Mesenchymal stem cell (in vitro differentiated cells and primary cell): Measurements from ENCODE around the gene KIF21A.

ENCODE experiments used
- DNase-seq: peaks from one replicate; pipeline ENCODE4 v3.0.0-alpha.2; 2013
- H2AFZ ChIP-seq: one replicate; pipeline ENCODE4 v1.6.1; 2013; ENCODE audit warnings: low read depth, mild to moderate bottlenecking, control low read depth, inconsistent platforms, low read length, moderate library complexity
- H2AK5ac ChIP-seq: 2 replicates; pipeline ENCODE4 v1.6.1; 2013; ENCODE audit warnings: low read length, moderate library complexity, mild to moderate bottlenecking, inconsistent platforms; ENCODE audit not compliant: severe bottlenecking
- H2BK120ac ChIP-seq: one replicate; pipeline ENCODE4 v1.6.1; 2013; ENCODE audit warnings: low read depth, mild to moderate bottlenecking, inconsistent platforms, low read length, moderate library complexity
- H2BK12ac ChIP-seq, 2 experiments: one replicate each; pipeline ENCODE4 v1.6.1; 2013; ENCODE audit warnings: inconsistent platforms in 2 of 2, low read length in 2 of 2, mild to moderate bottlenecking in 2 of 2, moderate library complexity in 2 of 2, control low read depth in 1 of 2
- H2BK15ac ChIP-seq: one replicate; pipeline ENCODE4 v1.6.1; 2013; ENCODE audit warnings: mild to moderate bottlenecking, low read depth, inconsistent platforms; ENCODE audit not compliant: poor library complexity, severe bottlenecking
- H2BK5ac ChIP-seq: 2 replicates; pipeline ENCODE4 v1.6.1; 2013; ENCODE audit warnings: low read depth, mild to moderate bottlenecking, low read length, control low read depth, inconsistent platforms; ENCODE audit not compliant: poor library complexity, severe bottlenecking
- H3K14ac ChIP-seq, 2 experiments: one replicate each; pipeline ENCODE4 v1.6.1; 2013; ENCODE audit warnings: inconsistent platforms in 2 of 2, low read length in 2 of 2, control low read depth in 1 of 2, mild to moderate bottlenecking in 1 of 2, moderate library complexity in 1 of 2
- H3K18ac ChIP-seq, 2 experiments: one replicate each; pipeline ENCODE4 v1.6.1; 2013; ENCODE audit warnings: inconsistent platforms in 2 of 2, low read length in 2 of 2, control low read depth in 1 of 2, low read depth in 1 of 2, mild to moderate bottlenecking in 1 of 2
- H3K23ac ChIP-seq, 2 experiments: one replicate each; pipeline ENCODE4 v1.6.1; 2013; ENCODE audit warnings: inconsistent platforms in 2 of 2, low read length in 2 of 2, mild to moderate bottlenecking in 2 of 2, moderate library complexity in 2 of 2, control low read depth in 1 of 2
- H3K27ac ChIP-seq: 2 replicates; pipeline ENCODE4 v1.5.1; 2013; ENCODE audit warnings: mild to moderate bottlenecking, moderate library complexity, low read length, control low read depth, inconsistent platforms; ENCODE audit not compliant: poor library complexity, severe bottlenecking
- H3K27me3 ChIP-seq, 2 experiments: 2 replicates each; pipeline versions ENCODE4 v1.6.1 to v1.7.0; 2013; ENCODE audit warnings: low read length in 2 of 2, mild to moderate bottlenecking in 2 of 2, moderate library complexity in 2 of 2, control low read depth in 1 of 2, inconsistent platforms in 1 of 2; ENCODE audit not compliant: control insufficient read depth in 1 of 2, insufficient read depth in 1 of 2
- H3K36me3 ChIP-seq, 2 experiments: 2 replicates each; pipeline versions ENCODE4 v1.6.1 to v1.7.0; 2013; ENCODE audit warnings: low read length in 2 of 2, control low read depth in 1 of 2, inconsistent platforms in 1 of 2, low read depth in 1 of 2, mild to moderate bottlenecking in 1 of 2; ENCODE audit not compliant: insufficient read depth in 2 of 2, control insufficient read depth in 1 of 2
- H3K4ac ChIP-seq, 2 experiments: one replicate each; pipeline ENCODE4 v1.6.1; 2013; ENCODE audit warnings: inconsistent platforms in 2 of 2, low read length in 2 of 2, mild to moderate bottlenecking in 2 of 2, moderate library complexity in 2 of 2, control low read depth in 1 of 2, low read depth in 1 of 2
- H3K4me1 ChIP-seq: 2 replicates; pipeline ENCODE4 v1.6.1; 2013; ENCODE audit warnings: low read depth, low read length, control low read depth; ENCODE audit not compliant: control insufficient read depth, insufficient read depth
- H3K4me2 ChIP-seq: 2 replicates; pipeline ENCODE4 v1.6.1; 2013; ENCODE audit warnings: low read length, mild to moderate bottlenecking, inconsistent platforms; ENCODE audit not compliant: poor library complexity, severe bottlenecking
- H3K4me3 ChIP-seq, 2 experiments: 2 replicates each; pipeline versions ENCODE4 v1.5.1 to v1.7.0; 2013; ENCODE audit warnings: low read length in 2 of 2, mild to moderate bottlenecking in 2 of 2, control low read depth in 1 of 2, low read depth in 1 of 2; ENCODE audit not compliant: insufficient read depth in 1 of 2
- H3K79me1 ChIP-seq: replicated peaks from 2 replicates; pipeline ENCODE4 v1.6.1; 2013; ENCODE audit warnings: mild to moderate bottlenecking, control low read depth, low read length, inconsistent platforms; ENCODE audit not compliant: poor library complexity, severe bottlenecking
- H3K9ac ChIP-seq: 2 replicates; pipeline ENCODE4 v1.7.0; 2013; ENCODE audit warnings: mild to moderate bottlenecking, low read length, moderate library complexity
- H3K9me3 ChIP-seq: 2 replicates; pipeline ENCODE4 v1.7.0; 2013; ENCODE audit warnings: mild to moderate bottlenecking, low read length; ENCODE audit not compliant: control insufficient read depth
- H4K8ac ChIP-seq: one replicate; pipeline ENCODE4 v1.6.1; 2013; ENCODE audit warnings: inconsistent platforms, mild to moderate bottlenecking, low read length, moderate library complexity
- H4K91ac ChIP-seq: one replicate; pipeline ENCODE4 v1.6.1; 2013; ENCODE audit warnings: mild to moderate bottlenecking, low read length, inconsistent platforms
- WGBS: methylation state at CpG from one replicate; pipeline ENCODE4 v1.1.7; 2013; ENCODE audit warnings: mixed read lengths; 5-methylcytosine and 5-hydroxymethylcytosine counted together

Gene KIF21A

DNA sequence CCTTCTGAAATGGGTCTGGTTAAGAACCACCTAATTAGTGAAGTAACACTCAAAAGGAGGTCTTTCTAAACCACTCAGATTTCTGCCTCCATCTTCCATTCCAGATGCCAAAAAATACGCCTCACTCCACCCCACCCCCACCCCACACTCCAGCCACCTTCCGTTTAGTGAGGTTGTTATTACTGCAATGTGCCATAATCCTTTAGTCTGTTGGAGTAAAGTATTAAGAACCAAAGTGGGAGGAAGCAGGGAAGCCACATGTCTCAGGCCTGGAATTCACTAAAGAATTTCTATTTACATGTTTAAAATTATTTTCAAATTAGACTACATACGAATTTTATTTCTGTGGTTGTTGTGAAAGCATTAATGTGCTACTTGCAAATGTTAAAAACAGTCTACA is 7.4 kb downstream of the KIF21A start:
- Histone ChIP-seq H2BK120ac (no peak overlapping the region), H3K4ac (no peak overlapping the region), H3K14ac (no peak overlapping the region), H2AK5ac (no peak overlapping the region), H3K18ac (no peak overlapping the region), H3K79me1 (peaks cover 19% of the 10 kb centered on the region), H3K4me2 (no peak overlapping the region), H3K9ac (no peak overlapping the region), H4K8ac (no peak overlapping the region), H3K36me3 (no peaks in the 10 kb centered on the region), H2BK5ac (no peak overlapping the region), H2BK12ac (no peak overlapping the region), H2BK15ac (no peak overlapping the region), H2AFZ (no peak overlapping the region), H3K9me3 (no peaks in the 10 kb centered on the region), H3K23ac (no peak overlapping the region), H3K4me3 (no peak overlapping the region), H4K91ac (no peak overlapping the region), H3K27ac (no peak overlapping the region), H3K4me1 (no peaks in the 10 kb centered on the region), H3K27me3 (no peaks in the 10 kb centered on the region)
- no peak for DNase-seq
- WGBS: no CpG with 5 or more reads among the region's 3 CpGs

DNA sequence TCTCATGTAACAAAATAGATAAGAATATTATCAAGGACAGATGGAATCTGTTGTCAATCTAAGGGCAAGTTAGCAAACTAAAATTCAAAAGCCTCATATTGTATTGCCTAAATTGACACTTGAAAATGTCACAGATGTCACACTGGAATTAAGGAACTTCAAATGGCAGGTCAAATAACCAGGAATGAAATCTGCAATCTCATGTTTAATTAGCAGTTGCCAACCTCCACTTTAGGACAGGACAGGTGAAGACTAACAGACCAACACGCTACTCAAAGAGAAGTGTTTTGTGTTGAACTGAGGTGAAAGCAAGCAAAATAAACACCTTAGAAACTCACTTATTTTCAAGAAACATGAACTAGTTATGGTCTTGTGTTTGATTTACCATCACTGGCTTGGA is 11.1 kb downstream of the KIF21A start:
- Histone ChIP-seq H3K23ac (no peak overlapping the region), H3K4me3 (no peak overlapping the region), H2AK5ac (no peak overlapping the region), H3K4ac (no peak overlapping the region), H3K9ac (no peak overlapping the region), H3K36me3 (no peaks in the 10 kb centered on the region), H4K8ac (no peak overlapping the region), H3K4me1 (no peaks in the 10 kb centered on the region), H2BK5ac (no peak overlapping the region), H3K4me2 (no peak overlapping the region), H4K91ac (no peak overlapping the region), H3K9me3 (no peaks in the 10 kb centered on the region), H3K14ac (no peak overlapping the region), H2AFZ (no peak overlapping the region), H3K18ac (no peak overlapping the region), H3K79me1 (peaks cover 21% of the 10 kb centered on the region), H2BK15ac (no peak overlapping the region), H2BK12ac (no peak overlapping the region), H3K27me3 (no peaks in the 10 kb centered on the region), H3K27ac (no peak overlapping the region), H2BK120ac (no peak overlapping the region)
- DNase-seq: no peak
- no CpG with 5 or more reads among the region's 1 CpG for WGBS

DNA sequence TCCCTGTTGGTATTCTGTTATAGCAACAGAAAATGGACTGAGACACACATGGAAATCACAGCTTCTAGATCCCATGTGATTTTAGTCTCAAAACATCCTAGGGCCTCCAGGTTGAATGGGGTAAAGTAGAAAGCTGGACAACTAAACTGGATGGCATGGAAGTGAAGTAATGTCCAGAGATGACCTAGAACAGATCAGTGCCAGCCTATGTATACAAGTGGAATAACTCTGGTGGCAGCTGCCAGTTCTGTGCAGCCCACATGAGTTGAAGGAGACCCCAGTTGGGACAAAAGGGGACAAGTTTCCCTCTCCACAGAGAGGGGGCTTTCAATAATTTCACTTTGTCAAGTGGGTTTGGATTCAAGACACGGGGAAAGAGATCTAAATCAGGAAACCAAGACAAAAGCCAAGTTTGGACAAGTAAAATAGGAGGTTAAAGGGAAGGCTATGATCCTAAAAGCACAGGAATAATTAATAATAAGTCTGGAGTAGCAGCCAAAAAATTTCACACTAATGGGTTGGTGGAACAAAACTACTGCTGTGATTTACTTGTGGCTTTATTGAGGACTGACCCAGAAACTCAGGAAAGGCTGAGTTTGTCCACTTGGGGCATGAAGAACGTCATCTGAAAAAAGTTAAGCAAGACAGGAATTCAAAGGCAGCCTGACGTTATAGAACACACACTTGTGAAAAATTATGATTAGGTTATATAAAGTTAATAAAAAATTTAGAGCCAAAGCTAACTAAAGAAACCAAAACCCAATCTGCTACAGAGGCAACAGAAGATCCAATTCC is 11.7 kb downstream of the KIF21A start:
- Histone ChIP-seq H2BK15ac (no peak overlapping the region), H3K27me3 (no peaks in the 10 kb centered on the region), H3K4me3 (no peak overlapping the region), H3K36me3 (no peaks in the 10 kb centered on the region), H3K14ac (no peak overlapping the region), H3K9me3 (no peaks in the 10 kb centered on the region), H3K4me1 (no peaks in the 10 kb centered on the region), H2BK120ac (no peak overlapping the region), H4K8ac (no peak overlapping the region), H3K9ac (no peak overlapping the region), H2AK5ac (no peak overlapping the region), H3K79me1 (peaks cover 20% of the 10 kb centered on the region), H3K27ac (no peak overlapping the region), H3K4me2 (no peak overlapping the region), H2AFZ (no peak overlapping the region), H2BK12ac (no peak overlapping the region), H2BK5ac (peak overlapping the region; percentile 31), H3K18ac (no peak overlapping the region), H3K23ac (no peak overlapping the region), H4K91ac (no peak overlapping the region), H3K4ac (no peak overlapping the region)
- WGBS: 82% methylated on average over 1 of the region's 3 CpGs
- no peak for DNase-seq

DNA sequence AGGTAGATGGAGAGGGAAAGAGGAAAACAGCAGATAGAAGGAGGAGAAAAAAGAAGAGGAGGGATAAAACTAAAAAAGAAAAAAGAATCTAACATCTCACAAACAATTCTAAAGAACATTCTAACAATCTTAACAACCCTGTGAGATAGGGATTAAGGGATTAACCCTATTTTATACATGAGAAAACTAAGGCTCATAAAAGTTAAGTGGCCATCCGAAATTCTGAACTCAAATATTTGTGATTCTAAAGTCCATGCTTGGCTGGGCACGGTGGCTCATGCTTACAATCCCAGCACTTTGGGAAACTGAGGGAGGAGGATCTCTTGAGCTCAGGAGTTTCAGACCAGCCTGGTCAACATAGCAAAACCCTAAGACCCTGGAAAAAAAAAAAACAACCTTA is 13.1 kb downstream of the KIF21A start:
- Histone ChIP-seq H2AFZ (no peak overlapping the region), H3K27me3 (no peaks in the 10 kb centered on the region), H4K91ac (no peak overlapping the region), H3K4me3 (no peak overlapping the region), H2BK5ac (no peak overlapping the region), H2BK120ac (no peak overlapping the region), H3K14ac (no peak overlapping the region), H3K4me2 (no peak overlapping the region), H2BK15ac (no peak overlapping the region), H3K79me1 (peaks cover 19% of the 10 kb centered on the region), H3K4me1 (no peaks in the 10 kb centered on the region), H2BK12ac (no peak overlapping the region), H3K36me3 (no peaks in the 10 kb centered on the region), H3K9ac (no peak overlapping the region), H2AK5ac (no peak overlapping the region), H3K9me3 (no peaks in the 10 kb centered on the region), H3K18ac (no peak overlapping the region), H3K27ac (no peak overlapping the region), H3K4ac (no peak overlapping the region), H4K8ac (no peak overlapping the region), H3K23ac (no peak overlapping the region)
- WGBS: 97% methylated on average over 2 of the region's 2 CpGs
- DNase-seq: no peak
